Parathyroid adenoma (tissue), 2 donors: ENCODE data around the gene PRKG1.

Experiments used
- H2AFZ ChIP-seq: fragments of 300-600 bp; sonication (generic); one replicate; pipeline ENCODE4 v1.7.0; 2017; ENCODE audit warnings: antibody characterized with exemption, mild to moderate bottlenecking
- H3K27ac ChIP-seq: fragments of 300-600 bp; sonication (generic); one replicate; pipeline ENCODE4 v1.7.0; 2017
- H3K27me3 ChIP-seq: fragments of 300-600 bp; sonication (generic); one replicate; pipeline ENCODE4 v1.7.0; 2017; ENCODE audit warnings: low read length; ENCODE audit not compliant: control insufficient read depth, insufficient read depth
- H3K36me3 ChIP-seq: fragments of 300-600 bp; sonication (generic); one replicate; pipeline ENCODE4 v1.7.0; 2017; ENCODE audit warnings: low read length; ENCODE audit not compliant: control insufficient read depth, insufficient read depth
- H3K4me1 ChIP-seq: fragments of 300-600 bp; sonication (generic); one replicate; pipeline ENCODE4 v1.7.0; 2017; ENCODE audit warnings: control low read depth
- H3K4me2 ChIP-seq: fragments of 300-600 bp; sonication (generic); one replicate; pipeline ENCODE4 v1.7.0; 2017; ENCODE audit warnings: low read length
- H3K4me3 ChIP-seq: fragments of 300-600 bp; sonication (generic); one replicate; pipeline ENCODE4 v1.7.0; 2017; ENCODE audit warnings: low read depth, low read length
- H3K79me2 ChIP-seq: fragments of 300-600 bp; sonication (generic); one replicate; pipeline ENCODE4 v1.7.0; 2017; ENCODE audit warnings: control low read depth
- H3K9ac ChIP-seq: fragments of 300-600 bp; sonication (generic); one replicate; pipeline ENCODE4 v1.7.0; 2017; ENCODE audit warnings: mild to moderate bottlenecking
- H3K9me3 ChIP-seq: fragments of 300-600 bp; sonication (generic); one replicate; pipeline ENCODE4 v1.7.0; 2017; ENCODE audit warnings: low read length; ENCODE audit not compliant: control insufficient read depth
- TF ChIP-seq, protein P1 (sequence below): fragments of 300-600 bp; sonication (generic); IDR thresholded peaks from one replicate; pipeline ENCODE4 v1.7.0; 2017; ENCODE audit warnings: antibody characterized with exemption, mild to moderate bottlenecking
- donor health status: primary hyperparathyroidism.

The PRKG1 gene

DNA sequence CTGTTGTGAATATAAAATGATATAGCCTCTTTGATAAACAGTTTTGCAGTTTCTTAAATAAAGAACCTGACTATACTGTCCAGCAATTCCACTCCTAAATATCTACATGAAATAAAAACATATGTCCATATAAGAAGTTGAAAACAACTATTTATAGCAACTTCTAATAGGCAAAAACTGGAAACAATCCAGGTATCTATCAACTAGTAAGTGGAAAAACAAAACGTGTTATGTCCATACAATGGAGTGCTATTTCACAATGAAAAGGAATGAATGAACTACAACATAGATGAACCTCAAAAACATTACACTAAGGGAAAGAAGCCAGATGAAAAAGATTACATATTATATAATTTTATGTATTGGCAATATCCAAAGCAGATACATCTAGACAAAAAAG, 356.2 kb downstream of the PRKG1 start:
- H3K36me3 ChIP-seq: no peaks in the 10 kb centered on the region
- TF ChIP-seq, protein P1, sequence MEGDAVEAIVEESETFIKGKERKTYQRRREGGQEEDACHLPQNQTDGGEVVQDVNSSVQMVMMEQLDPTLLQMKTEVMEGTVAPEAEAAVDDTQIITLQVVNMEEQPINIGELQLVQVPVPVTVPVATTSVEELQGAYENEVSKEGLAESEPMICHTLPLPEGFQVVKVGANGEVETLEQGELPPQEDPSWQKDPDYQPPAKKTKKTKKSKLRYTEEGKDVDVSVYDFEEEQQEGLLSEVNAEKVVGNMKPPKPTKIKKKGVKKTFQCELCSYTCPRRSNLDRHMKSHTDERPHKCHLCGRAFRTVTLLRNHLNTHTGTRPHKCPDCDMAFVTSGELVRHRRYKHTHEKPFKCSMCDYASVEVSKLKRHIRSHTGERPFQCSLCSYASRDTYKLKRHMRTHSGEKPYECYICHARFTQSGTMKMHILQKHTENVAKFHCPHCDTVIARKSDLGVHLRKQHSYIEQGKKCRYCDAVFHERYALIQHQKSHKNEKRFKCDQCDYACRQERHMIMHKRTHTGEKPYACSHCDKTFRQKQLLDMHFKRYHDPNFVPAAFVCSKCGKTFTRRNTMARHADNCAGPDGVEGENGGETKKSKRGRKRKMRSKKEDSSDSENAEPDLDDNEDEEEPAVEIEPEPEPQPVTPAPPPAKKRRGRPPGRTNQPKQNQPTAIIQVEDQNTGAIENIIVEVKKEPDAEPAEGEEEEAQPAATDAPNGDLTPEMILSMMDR: no peak
- H3K9ac ChIP-seq: no peak overlapping the region
- no peaks in the 10 kb centered on the region for H3K4me1 ChIP-seq
- no peaks in the 10 kb centered on the region for H3K27me3 ChIP-seq
- no peak overlapping the region for H3K4me2 ChIP-seq
- no peak overlapping the region for H3K27ac ChIP-seq
- no peak overlapping the region for H2AFZ ChIP-seq
- no peaks in the 10 kb centered on the region for H3K79me2 ChIP-seq
- H3K4me3 ChIP-seq: no peak overlapping the region
- no peaks in the 10 kb centered on the region for H3K9me3 ChIP-seq

DNA sequence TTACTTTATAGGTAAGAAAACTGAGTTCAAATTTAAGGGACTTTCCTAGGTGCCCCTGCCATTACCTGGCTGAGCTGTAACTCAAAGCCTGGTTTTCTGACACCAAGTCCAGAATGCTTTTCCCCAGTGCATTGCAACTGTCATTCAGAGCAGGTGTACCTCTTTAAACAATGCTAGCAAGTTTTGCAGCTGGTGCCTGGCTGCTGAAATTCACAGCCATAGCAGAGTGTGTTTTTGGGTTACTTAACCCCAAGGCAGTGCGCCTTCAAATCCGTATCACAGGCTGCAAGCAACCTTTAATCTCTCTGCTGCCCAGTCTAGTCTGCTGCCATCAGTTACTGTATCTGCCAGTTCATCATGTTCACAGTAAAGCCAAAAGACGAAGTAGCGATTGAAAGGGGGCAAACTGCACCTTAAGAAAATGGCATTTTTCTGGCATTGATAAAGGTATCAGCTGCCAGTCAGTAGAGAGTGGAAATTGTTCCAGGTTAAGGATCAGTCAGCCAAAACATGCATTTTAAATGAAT, 359.7 kb downstream of the PRKG1 start:
- H3K4me2 ChIP-seq: no peak overlapping the region
- H3K9me3 ChIP-seq: no peaks in the 10 kb centered on the region
- no peak overlapping the region for H3K4me3 ChIP-seq
- TF ChIP-seq, protein P1: no peak
- H3K27ac ChIP-seq: no peak overlapping the region
- H3K79me2 ChIP-seq: no peaks in the 10 kb centered on the region
- no peak overlapping the region for H2AFZ ChIP-seq
- H3K9ac ChIP-seq: no peak overlapping the region
- no peaks in the 10 kb centered on the region for H3K36me3 ChIP-seq
- no peaks in the 10 kb centered on the region for H3K27me3 ChIP-seq
- no peaks in the 10 kb centered on the region for H3K4me1 ChIP-seq

DNA sequence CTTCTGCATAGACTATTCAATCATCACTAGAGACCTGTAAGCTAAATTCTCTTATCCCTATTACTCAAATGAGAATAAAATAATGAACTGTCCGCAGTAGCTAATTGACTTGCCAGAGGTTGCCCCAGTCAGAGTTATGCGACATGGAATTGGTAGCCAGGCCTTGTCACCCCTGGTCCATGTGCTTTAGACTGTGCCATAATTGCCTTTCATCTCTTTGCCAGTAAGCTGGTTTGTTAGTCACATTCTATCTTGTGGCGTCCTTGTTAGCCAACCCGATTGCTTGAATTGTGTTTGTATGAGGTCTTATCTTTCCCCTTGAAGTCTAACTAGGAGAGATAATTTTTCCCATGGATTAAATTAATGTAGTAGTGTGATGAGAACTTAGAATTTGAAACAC, 362.5 kb downstream of the PRKG1 start:
- H3K4me2 ChIP-seq: no peak overlapping the region

DNA sequence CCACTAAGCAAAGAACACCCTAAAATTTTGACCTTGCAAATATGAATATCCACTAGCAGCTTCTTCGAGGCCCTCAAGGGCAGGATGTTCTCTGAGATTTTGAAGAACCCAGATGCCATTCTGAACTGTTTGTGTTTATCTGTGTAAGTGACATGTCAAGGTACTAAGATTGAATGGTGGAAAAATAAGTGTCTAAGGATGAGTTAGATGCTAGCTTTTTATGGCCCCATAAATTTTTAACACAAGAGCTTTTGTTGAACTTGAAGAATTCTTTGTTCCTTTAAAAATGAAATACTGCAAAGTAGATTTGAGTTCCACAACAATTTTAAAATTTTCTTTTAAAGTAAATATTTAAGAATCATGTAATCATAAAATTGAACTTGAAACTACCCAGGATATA, 365.4 kb downstream of the PRKG1 start:
- TF ChIP-seq, protein P1: no peak
- H3K36me3 ChIP-seq: no peaks in the 10 kb centered on the region

More for the DNA sequence above, 362.5 kb downstream of the PRKG1 start:
- H3K27ac ChIP-seq: no peak overlapping the region
- H2AFZ ChIP-seq: no peak overlapping the region
- H3K9me3 ChIP-seq: no peaks in the 10 kb centered on the region
- no peaks in the 10 kb centered on the region for H3K27me3 ChIP-seq
- H3K9ac ChIP-seq: no peak overlapping the region
- no peaks in the 10 kb centered on the region for H3K79me2 ChIP-seq
- no peaks in the 10 kb centered on the region for H3K36me3 ChIP-seq
- TF ChIP-seq, protein P1: no peak
- H3K4me3 ChIP-seq: no peak overlapping the region
- no peaks in the 10 kb centered on the region for H3K4me1 ChIP-seq

DNA sequence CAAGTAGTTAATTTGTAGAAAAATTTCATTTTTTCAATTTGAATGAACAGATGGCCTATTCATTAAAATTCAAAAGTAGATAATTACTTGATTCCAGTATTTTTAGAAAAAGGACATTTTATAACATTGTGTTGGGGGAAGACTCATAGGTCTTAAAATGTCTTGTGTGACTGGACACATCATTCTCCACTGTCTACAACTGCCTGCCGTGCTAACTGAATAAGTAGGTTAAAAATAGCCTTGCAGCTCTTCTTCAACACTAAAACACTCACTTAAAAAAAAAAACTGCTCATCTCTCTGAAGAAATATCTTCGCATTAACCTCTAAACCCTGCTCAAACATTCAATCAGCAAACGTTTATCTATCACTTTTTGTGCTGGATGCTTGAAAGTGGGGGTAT, 371.3 kb downstream of the PRKG1 start:
- H3K79me2 ChIP-seq: no peaks in the 10 kb centered on the region
- no peak overlapping the region for H3K4me2 ChIP-seq
- H2AFZ ChIP-seq: no peak overlapping the region
- TF ChIP-seq, protein P1: no peak
- no peak overlapping the region for H3K27ac ChIP-seq
- no peaks in the 10 kb centered on the region for H3K36me3 ChIP-seq
- no peak overlapping the region for H3K4me3 ChIP-seq
- H3K27me3 ChIP-seq: no peaks in the 10 kb centered on the region
- no peaks in the 10 kb centered on the region for H3K4me1 ChIP-seq
- H3K9ac ChIP-seq: no peak overlapping the region
- H3K9me3 ChIP-seq: no peaks in the 10 kb centered on the region

More for the DNA sequence above, 365.4 kb downstream of the PRKG1 start:
- Histone ChIP-seq H3K27me3 (no peaks in the 10 kb centered on the region), H3K9ac (no peak overlapping the region), H3K4me3 (no peak overlapping the region), H3K4me2 (no peak overlapping the region), H2AFZ (no peak overlapping the region), H3K4me1 (no peaks in the 10 kb centered on the region), H3K79me2 (no peaks in the 10 kb centered on the region), H3K9me3 (no peaks in the 10 kb centered on the region), H3K27ac (no peak overlapping the region)
